NCI-H1694 (cell line): ENCODE results near the gene ATP9B.

Experiments used
- DNase-seq: peaks from one replicate; lab custom pipeline; 2025; lab: John Stamatoyannopoulos, UW

ATP9B gene

DNA sequence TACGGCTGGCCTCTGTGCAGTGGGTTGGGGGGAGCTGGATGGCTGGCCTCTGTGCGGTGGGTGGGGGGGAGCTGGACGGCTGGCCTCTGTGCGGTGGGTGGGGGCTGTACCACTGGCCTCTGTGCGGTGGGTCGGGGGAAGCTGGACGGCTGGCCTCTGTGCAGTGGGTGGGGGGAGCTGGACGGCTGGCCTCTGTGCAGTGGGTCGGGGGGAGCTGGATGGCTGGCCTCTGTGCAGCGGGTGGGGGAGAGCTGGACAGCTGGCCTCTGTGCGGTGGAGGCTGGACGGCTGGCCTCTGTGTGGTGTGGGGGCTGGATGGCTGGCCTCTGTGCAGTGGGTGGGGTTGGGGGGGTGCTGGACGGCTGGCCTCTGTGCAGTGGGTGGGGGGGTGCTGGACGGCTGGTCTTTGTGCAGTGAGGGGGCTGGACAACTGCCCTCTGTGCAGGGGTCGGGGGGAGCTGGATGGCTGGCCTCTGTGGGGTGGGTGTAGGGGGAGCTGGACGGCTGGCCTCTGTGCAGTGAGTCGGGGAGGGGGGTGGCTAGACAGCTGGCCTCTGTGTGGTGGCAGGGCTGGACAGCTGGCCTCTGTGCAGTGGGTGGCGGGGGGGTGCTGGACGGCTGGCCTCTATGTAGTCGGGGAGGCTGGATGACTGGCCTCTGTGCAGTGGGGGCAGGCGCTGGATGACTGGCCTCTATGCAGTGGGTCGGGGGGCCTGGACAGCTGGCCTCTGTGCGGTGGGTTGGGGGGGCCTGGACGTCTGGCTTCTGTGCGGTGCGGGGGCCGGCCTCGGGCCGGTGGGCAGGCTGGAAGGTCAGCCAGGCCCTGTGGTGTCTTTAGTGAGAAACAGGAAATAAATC lies 358.4 kb downstream of the ATP9B start:
- DNase-seq, result no peak
